SK-N-DZ (cell line): ENCODE results near the gene GRK5.

Experiments used
- DNase-seq: peaks from one replicate; pipeline ENCODE4 v3.0.0-alpha.2; 2015; ENCODE audit warnings: low spot score

The GRK5 gene

GRCh38 chr10:119374236-119374635, 166.9 kb downstream of the GRK5 start:
- DNase-seq: no peak

DNA sequence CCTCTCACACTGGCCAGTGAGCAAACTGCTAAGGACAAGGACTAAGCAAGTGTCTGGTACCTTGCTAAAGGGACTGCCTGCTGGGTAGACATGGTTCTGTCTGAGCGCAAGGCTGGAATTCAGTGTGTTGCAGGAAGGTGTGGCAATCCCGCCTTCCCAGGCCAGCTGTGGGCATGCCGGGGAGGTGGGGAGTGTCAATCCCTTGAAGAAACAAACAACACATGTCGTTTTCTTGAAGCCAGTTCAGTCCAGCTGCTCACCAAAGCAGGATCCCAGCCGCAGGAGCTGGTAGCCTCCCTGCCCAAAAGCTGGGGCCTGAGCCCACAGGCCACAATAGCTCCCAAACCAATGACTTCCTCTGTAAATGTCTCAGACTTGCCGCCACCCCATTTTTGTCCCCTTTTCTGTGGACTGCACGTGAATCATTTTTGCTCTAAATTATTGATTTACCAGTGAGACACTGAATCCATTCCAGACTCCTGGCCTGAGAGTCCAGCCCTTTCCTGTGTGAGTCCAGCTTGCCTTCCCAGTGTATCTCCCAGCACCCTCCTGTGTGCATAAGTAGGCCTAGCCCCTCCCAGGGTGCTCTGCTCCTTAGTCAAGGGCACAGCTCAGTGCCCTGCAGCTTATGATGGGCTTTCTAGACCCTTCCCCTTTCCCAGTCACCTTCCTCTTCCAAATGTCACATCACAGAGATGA, 168.4 kb downstream of the GRK5 start:
- no peak for DNase-seq

DNA sequence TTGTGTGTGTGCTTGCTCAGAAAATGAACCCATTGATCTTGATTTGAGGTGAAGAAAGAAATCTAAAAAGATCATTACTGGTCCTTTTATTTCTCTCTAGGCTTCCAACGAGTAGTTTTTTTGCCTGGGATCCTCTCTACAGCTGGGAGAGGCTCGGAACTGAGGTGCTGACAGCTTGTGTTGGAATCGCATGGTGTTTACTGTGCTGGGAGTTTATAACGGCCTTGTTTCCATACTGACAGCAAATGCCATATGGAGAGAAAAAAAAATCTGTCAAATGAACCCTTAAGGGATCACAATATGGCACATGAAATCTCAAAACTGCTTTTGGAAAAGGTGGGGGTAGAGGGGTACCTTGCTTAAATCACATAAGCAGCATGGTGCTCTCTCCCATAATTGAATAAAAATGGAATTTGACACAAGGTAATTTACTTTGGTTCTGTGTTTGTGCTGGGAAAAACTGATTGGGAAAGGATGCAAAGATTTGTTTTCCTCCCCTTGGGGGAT, 170.1 kb downstream of the GRK5 start:
- DNase-seq: no peak

- peak; percentile 67 for DNase-seq
These were observed 170.8 kb downstream of the GRK5 start for GRCh38 chr10:119377958-119378736.

DNA sequence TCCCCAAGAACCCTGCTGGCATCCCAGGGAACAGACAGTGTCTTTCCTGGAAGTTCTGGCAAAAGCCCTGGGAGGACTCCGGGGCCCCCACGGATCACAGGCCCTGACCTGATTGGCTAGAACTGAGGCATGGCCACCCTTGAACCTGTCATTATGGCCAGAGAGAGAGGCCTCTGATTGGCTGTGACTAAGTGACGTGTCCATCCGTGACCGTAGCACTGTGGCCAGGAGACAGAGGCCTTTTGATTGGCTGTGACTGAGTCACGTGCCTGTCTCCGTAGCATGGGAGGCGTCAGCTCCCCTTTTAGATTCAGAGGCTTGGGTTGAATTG, 171.3 kb downstream of the GRK5 start:
- DNase-seq: no peak

DNA sequence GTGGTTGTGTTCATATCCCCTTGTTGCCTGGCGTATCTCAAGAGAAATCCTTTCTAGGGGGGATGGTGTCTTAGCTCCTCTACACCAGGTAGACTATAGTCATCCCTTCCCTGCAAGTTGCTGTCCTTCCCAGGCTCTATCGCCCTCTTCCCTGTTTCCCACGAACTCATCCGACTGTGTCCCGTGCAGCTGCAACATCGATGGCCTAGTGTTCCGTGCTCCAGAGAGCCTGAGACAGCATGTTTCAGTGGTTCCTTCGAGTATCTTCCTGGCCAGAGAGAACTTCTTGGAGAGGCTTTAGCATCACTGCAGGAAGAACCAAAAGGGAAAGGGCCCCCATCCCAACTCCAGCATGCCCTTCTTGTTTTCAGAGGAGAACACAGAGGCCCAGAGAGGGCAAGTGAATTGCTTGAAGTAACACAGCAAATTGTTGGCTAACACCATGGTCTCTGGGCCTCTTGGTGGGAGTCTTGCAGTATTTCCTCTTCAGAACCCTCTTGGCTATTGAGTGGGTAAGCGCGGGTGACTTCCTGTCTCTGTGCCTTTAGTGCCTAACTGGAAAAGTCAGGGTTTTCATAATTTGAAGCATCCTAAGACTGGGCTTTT, 172.2 kb downstream of the GRK5 start:
- no peak for DNase-seq

DNA sequence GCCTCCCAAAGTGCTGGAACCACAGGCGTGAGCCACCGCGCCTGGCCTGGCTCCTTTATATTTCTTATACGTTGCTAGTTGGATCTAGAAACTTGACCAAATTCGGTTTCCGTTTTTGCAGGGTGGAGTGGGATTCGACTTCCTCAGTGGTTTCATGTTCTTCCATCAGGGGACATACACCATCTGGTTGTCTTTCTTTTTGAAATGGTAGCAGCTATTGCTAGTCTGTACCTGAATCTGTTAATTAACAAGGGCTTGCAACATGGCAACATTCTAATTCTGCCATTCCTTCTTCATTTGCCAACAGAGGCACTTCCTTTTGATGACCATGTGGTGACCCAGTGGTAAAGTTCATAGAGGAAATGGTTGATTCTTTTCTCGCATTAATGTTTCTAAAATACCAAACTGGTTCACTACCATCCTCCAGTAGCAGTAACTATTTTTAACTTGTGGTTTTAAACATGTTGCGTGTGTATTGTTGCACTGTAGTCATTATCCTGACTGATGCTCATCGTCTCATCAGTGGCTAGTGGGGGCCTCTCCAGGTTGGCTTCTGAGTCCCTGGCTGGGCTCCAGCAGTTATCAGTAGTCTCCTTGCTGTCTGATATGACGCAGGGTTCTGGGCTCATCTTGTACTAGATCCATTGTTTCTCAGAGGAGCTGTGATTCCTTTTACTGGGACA, 175.9 kb downstream of the GRK5 start:
- DNase-seq: no peak

GRCh38 chr10:119384127-119384526, 176.8 kb downstream of the GRK5 start:
- DNase-seq: no peak

- DNase-seq: no peak
These were observed 179.3 kb downstream of the GRK5 start for GRCh38 chr10:119386666-119387065.

DNA sequence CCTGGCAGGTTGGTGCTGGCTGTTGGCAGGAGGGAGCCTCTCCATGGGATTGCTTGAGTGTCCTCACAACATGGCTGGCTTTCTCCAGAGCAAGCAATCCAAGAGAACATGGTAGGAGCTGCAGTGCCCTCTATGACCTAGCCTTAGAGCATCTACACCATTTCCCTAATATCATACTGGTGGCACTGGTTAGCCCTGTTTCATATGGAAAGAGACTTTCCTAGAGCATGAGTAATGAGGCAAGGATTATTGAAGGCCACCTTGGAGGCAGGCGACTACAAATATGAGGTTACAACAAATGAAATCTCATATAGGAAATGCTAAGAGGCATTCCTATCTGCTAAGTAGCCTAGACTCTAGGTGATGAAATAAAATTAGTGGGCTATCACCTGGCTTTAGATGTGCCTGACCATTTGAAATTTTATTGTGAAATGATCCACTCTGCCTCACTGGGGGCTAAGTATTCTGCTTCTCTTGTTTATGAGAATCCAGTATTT, 181.5 kb downstream of the GRK5 start:
- DNase-seq: no peak

DNA sequence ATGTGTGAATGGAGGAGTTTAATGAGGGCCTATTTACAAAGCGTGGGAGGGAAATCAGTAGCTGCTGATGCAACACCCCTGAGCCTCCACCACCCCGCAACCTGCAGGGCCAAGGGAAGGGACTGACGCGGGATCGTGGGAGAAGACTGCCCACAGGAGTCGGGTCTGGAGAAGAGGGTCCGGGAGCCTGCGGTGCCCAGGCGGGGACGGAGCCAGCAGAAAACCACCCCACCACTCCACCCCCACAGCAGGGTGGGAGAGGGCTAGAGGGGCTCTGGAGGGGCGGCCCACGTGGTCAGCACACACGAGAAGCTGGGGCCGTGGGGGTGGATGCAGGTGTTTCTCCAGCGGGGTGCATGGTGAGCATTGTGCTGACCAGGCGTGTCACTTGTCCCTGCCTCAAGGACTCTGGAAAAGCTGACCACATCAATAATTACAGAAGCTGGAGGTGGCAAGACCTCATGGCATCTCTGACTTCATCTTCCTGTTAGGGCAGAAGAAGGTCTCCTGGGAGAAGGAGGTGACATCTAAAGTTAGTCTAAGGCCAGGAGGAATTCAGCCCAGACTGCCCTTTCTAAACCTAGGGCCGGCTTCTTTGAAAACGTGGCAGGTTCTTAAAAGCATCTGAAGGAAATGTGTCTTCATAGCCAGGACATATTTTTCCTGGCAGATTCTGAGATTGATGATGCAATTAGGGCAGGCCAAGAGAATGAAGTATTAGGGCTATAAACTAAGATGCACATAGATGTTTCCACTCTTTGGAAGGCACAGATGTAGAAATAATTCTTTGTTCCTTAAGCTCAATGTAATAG, 184.3 kb downstream of the GRK5 start:
- no peak for DNase-seq

DNA sequence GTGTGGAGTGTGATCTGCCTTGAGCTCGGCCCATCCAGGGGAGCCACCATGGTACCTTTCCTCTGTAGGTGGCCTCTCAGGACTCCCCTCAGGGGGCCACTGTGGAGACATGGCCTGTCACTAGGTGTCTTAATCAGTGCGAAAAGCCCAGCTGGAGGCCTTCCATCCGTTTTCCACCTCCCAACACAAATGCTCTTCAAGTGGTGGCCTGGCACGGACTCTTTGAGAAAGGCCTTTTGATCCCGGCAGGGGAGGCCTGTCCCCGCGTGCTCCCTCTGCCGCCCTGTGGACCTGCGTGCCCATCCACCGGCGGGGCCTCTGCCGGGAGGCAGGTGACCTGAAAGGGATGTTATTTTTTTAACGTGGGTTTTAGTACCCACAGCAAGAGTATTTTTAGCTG, 185.6 kb downstream of the GRK5 start:
- DNase-seq: no peak

- no peak for DNase-seq
These were observed 186.1 kb downstream of the GRK5 start for GRCh38 chr10:119393421-119393820.

GRCh38 chr10:119393845-119394244, 186.5 kb downstream of the GRK5 start:
- no peak for DNase-seq

- no peak for DNase-seq
These were observed 187.4 kb downstream of the GRK5 start for GRCh38 chr10:119394657-119395279.

- no peak for DNase-seq
These were observed 188.1 kb downstream of the GRK5 start for GRCh38 chr10:119395280-119396007.

DNA sequence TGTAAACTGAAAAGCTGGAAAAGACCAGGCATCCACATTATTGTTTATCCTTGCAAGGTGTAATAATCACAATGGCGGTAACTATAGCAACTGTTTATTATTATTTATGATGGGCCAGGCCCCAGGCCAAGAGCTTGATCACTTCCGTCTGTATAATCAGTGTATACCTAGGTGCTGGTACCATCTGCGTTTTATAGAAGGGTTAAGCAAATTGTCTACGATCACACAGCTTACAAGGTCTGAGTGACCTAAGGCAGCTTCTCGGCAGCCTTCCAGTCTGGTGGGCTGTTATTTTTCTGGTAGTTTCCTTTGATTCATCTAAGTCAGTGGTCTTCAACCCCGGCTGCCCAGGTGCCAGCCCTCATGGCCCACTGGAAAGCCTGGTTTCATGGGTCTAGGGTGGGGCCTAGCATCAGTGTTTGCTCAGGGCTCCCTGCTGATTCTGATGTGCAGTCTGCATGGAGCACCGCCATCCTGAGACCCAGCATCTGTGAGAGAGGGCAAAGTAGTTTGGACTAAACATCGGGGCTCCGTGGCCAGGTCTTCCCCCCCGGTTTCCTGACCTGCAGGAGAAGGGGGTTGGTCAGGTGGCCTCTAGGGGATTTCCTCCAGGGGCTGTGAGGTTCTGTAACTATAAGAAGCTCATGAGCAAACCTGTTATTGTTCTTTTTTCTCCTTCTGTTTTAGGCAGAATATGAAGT, 188.8 kb downstream of the GRK5 start:
- no peak for DNase-seq

DNA sequence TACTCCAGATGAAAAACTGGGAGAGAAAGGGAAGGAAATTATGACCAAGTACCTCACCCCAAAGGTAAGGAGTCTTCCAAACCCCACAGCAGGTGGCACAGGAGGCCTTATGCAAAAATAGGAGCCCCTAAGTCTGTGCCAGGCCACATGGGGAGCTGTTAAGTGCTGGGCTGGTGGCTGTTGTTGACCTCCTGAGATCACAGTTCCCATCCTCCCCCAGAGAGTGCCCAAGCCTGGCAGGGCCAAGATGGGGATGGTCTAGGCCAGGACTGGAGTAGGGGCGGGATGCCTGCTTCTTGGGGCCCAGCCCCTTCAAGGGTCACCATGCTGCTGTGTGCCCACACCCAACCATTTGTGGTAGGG, 189.3 kb downstream of the GRK5 start:
- no peak for DNase-seq

DNA sequence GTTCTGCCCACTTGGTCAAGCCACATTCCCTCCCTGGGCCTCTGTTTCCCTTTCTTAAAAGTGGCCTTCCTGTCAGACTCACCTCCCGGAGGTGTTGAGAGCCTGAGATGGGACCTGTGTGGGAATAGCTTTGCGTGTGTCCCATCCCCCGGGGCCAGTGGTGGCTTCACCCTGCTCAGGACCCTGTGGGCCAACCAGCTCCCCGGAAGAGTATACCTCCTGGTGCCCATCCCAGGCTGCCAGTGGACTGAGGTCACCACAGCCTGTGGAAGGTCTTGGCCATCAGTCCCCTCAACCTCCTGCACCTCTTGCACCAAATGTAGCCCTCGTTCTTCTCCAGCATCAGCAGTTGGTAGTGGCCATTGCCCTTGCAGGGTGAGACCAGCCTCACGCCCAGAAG, 190.0 kb downstream of the GRK5 start:
- no peak for DNase-seq
